ENCODE measurements around the gene PACRG. TPM values are rescaled to one million over a fixed set of nuclear protein-coding genes. Genes with fewer than 3 reads are reported as not detected.

PACRG gene
- total RNA-seq, 2 donors from 2014 or later, result 2.8 to 21.3 TPM

DNA sequence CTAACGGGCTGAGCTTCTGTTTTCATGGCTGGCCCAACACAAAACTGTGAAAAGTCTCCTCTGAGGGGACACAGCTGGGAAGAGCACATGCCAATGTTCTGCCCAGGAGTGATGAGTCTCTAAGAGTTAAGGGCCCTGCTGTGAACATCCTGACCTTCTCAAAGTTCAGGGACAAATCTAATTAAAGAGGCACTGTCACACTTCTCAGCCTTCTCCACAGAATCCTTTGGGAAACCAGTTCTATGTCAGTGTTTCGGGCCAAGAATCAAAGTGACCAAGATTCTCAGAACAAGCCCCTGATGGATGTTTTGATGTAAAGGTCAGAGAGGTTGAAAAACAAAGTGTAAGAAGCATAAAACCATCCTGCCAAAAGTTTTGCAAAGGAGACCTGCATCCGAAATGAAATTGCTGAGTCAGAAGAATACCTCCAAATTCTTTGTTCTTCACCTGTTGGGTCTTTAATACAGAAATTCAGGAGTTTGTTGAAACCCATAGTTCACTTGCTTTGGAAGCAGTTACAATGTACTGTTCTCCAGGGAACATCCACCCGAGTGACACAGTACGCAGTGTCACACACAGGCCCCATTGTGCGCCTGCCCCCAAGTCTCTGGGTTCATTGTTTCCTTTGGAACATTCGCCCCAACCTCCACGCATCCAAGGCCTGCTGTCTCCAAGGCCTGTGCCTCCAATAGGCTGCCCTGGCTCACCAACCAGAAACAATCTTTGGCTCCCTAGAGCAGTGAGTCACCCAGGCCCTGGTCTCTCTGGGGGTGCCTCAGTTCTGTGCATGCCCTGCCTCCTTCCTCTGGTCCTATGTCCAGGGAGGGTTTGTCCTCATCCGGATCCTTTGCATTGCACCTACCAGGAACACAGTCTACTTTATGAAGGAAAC lies 621.3 kb downstream of the PACRG start:
- H3K27me3 ChIP-seq, result no peaks in the 10 kb centered on the region
- no peak for DNase-seq (ENCODE audit: low spot score)
- H3K36me3 ChIP-seq, result no peaks in the 10 kb centered on the region
- H3K4me3 ChIP-seq, result no peak overlapping the region
- H3K4me1 ChIP-seq, result peaks cover 0 to 24% of the 10 kb centered on the region in 2 donors
- TF ChIP-seq CTCF (IDR thresholded peaks at IDR 0.05), result no peak
- no peaks in the 10 kb centered on the region for H3K9me3 ChIP-seq
- H3K27ac ChIP-seq, result peak overlapping the region; percentile 3 to 12

- Histone ChIP-seq H3K27ac (no peak overlapping the region), H3K36me3 (no peaks in the 10 kb centered on the region), H3K27me3 (no peaks in the 10 kb centered on the region), H3K4me3 (no peak overlapping the region), H3K4me1 (peaks cover 0 to 29% of the 10 kb centered on the region in 2 donors), H3K9me3 (no peaks in the 10 kb centered on the region)
- no peak for TF ChIP-seq CTCF (IDR thresholded peaks at IDR 0.05)
- DNase-seq (ENCODE audit: low spot score), result no peak
These were observed 621.9 kb downstream of the PACRG start for GRCh38 chr6:163349696-163350095.

DNA sequence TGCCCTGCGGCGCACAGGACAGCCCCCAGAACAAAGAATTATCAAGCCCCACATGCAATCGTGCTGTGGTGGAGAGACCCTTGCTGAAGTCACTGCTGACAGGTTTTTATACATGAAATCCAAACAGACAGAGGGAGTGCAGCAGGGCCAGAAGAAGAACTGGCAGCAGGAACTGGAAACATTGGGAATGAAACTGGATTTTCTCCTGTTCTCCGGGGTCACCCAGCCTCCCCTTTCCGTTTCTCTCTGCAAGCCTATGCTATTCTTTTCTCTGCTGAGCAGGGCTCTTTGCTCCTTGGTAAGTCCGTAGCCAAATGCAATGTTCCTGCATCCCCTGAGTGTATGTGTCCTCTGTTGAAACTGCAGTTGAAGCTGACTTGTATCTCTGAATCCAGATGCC lies 623.2 kb downstream of the PACRG start:
- H3K9me3 ChIP-seq, result no peaks in the 10 kb centered on the region
- no peaks in the 10 kb centered on the region for H3K27me3 ChIP-seq
- peaks cover 0 to 39% of the 10 kb centered on the region in 2 donors for H3K4me1 ChIP-seq
- no peak overlapping the region for H3K27ac ChIP-seq
- no peak for TF ChIP-seq CTCF (IDR thresholded peaks at IDR 0.05)
- H3K36me3 ChIP-seq, result no peaks in the 10 kb centered on the region
- no peak overlapping the region for H3K4me3 ChIP-seq
- no peak for DNase-seq (ENCODE audit: low spot score)

DNA sequence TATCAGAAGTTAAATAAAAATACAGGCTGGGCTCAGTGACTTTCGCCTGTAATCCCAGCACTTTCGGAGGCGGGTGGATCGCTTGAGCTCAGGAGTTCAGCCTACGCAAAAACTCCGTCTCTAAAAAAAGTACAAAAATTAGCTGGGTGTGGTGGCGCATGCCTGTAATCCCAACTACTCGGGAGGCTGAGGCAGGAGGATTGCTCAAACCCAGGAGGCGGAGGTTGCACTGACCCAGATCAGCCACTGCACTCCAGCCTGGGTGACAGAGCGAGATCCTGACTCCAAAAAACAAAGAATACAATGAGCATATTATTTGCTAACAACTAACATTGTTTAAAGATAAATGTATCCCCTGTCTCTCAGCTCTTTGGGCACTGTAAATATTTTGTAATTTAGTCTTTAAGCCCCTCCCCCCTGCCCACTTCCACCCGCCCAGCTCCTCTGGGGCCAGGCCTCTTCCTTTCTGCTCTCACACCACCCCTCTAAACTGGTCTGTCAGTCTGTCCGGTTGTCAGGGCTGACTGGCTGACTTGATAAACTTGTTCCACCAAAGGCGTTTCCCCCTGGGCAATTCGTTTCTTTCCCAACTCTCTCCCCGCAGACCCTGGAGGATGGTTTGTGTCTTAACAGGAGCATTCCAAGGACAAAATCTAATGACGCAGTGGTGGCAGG lies 624.4 kb downstream of the PACRG start:
- no peak overlapping the region for H3K4me3 ChIP-seq
- H3K36me3 ChIP-seq, result no peaks in the 10 kb centered on the region
- no peaks in the 10 kb centered on the region for H3K9me3 ChIP-seq
- no peak overlapping the region for H3K27ac ChIP-seq
- TF ChIP-seq CTCF (IDR thresholded peaks at IDR 0.05), result no peak
- H3K4me1 ChIP-seq, result peaks cover 0 to 35% of the 10 kb centered on the region in 2 donors
- no peaks in the 10 kb centered on the region for H3K27me3 ChIP-seq
- no peak for DNase-seq (ENCODE audit: low spot score)

GRCh38 chr6:163352966-163353365 lies 625.2 kb downstream of the PACRG start:
- no peak overlapping the region for H3K4me3 ChIP-seq
- H3K4me1 ChIP-seq, result peaks cover 0 to 31% of the 10 kb centered on the region in 2 donors
- no peak for TF ChIP-seq CTCF (IDR thresholded peaks at IDR 0.05)
- no peaks in the 10 kb centered on the region for H3K27me3 ChIP-seq
- H3K27ac ChIP-seq, result no peak overlapping the region
- DNase-seq (ENCODE audit: low spot score), result no peak
- no peaks in the 10 kb centered on the region for H3K36me3 ChIP-seq
- no peaks in the 10 kb centered on the region for H3K9me3 ChIP-seq

Measured in right atrium auricular region (tissue), 2 donors.